Fibroblast of pulmonary artery (primary cell): ENCODE results near the gene TOP1.

Source experiments
- DNase-seq: peaks from one replicate; pipeline ENCODE4 v3.0.0-alpha.2; 2010; ENCODE audit warnings: low read depth
- H3K4me3 ChIP-seq: replicated peaks from 2 replicates; pipeline ENCODE4 v1.5.1; 2011; ENCODE audit warnings: low read depth, mild to moderate bottlenecking, control low read depth, low read length, moderate library complexity
- CTCF ChIP-seq: IDR thresholded peaks from 2 replicates; pipeline ENCODE4 v1.5.1; 2011; ENCODE audit warnings: mild to moderate bottlenecking, control low read depth, low read length, inconsistent platforms; ENCODE audit errors: missing control alignments

Gene TOP1

GRCh38 chr20:41050361-41051008 is 21.9 kb downstream of the TOP1 start:
- no peak overlapping the region for H3K4me3 ChIP-seq
- DNase-seq, result peak; percentile 68
- no peak for TF ChIP-seq CTCF

GRCh38 chr20:41051009-41051825 is 22.6 kb downstream of the TOP1 start:
- TF ChIP-seq CTCF, result no peak
- H3K4me3 ChIP-seq, result no peak overlapping the region
- no peak for DNase-seq

GRCh38 chr20:41052742-41053419 is 24.3 kb downstream of the TOP1 start:
- no peak overlapping the region for H3K4me3 ChIP-seq
- no peak for TF ChIP-seq CTCF
- DNase-seq, result peak; percentile 93

- no peak overlapping the region for H3K4me3 ChIP-seq
- TF ChIP-seq CTCF, result no peak
Observed at GRCh38 chr20:41054070-41054846, 25.6 kb downstream of the TOP1 start.

GRCh38 chr20:41054847-41055230 is 26.2 kb downstream of the TOP1 start:
- DNase-seq, result no peak

More at GRCh38 chr20:41054070-41054846, 25.6 kb downstream of the TOP1 start:
- no peak for DNase-seq

More at GRCh38 chr20:41054847-41055230, 26.2 kb downstream of the TOP1 start:
- H3K4me3 ChIP-seq, result no peak overlapping the region
- no peak for TF ChIP-seq CTCF
